ENCODE measurements around the gene BRSK1. TPM values are rescaled to one million over a fixed set of nuclear protein-coding genes. Genes with fewer than 3 reads are reported as not detected.

The BRSK1 gene
- total and polyA plus RNA-seq, 2 experiments from 2014 or later = 0.55 to 1.9 TPM

GRCh38 chr19:55339105-55339888 is 55.5 kb downstream of the BRSK1 start, which contains the start of gene KMT5C:
TSS of gene KMT5C (plus strand) at chr19:55339876. CDS start at chr19:55341937, 2,061 bp downstream.
- Histone ChIP-seq H3K27me3 (replicated peaks; ENCODE audit: insufficient read depth) (no peaks in the 10 kb centered on the region; the same call in 1 of the 2 replicates), H3K9ac (peak within 1 kb of the TSS; percentile 93), H3F3A (ENCODE audit: insufficient read depth) (no peaks in the 10 kb centered on the region), H3K9me3 (ENCODE audit: low read depth) (no peaks in the 10 kb centered on the region), H3K36me3 (ENCODE audit: low read depth) (no peaks in the 10 kb centered on the region), H3K9me2 (ENCODE audit: insufficient read depth) (no peaks in the 10 kb centered on the region), H4K20me1 (ENCODE audit: insufficient read depth) (no peaks in the 10 kb centered on the region), H3K79me2 (ENCODE audit: insufficient read depth) (peaks cover 8% of the 10 kb centered on the region; the same call in 1 of the 2 replicates), H3K4me3 (peak within 1 kb of the TSS; percentile 77), H3K4me1 (ENCODE audit: insufficient read depth) (no peaks in the 10 kb centered on the region), H3K4me2 (ENCODE audit: unreplicated experiment) (peak within 1 kb of the TSS; percentile 97), H2AFZ (peak within 1 kb of the TSS; percentile 88), H3K27ac (peak within 1 kb of the TSS; percentile 95)
- TF ChIP-seq EZH2 (IDR thresholded peaks at IDR 0.05; ENCODE audit: insufficient read depth, poor library complexity, severe bottlenecking) (no peak), EZH2phosphoT487 (IDR thresholded peaks at IDR 0.05; ENCODE audit: insufficient read depth, low read depth) (no peak)
- peak; percentile 100 for DNase-seq
- in situ Hi-C loops (cut with MboI) = no loop called here
- WGBS, 2 experiments (ENCODE audit: low coverage in 1 of 2, low lambda C conversion rate in 2 of 2, missing lambda C conversion rate in 2 of 2) = 1% methylated on average over 56 to 63 of the region's 63 CpGs

GRCh38 chr19:55339889-55340783 is 56.3 kb downstream of the BRSK1 start:
- H2AFZ ChIP-seq = no peak overlapping the region
- H3K9me3 ChIP-seq (ENCODE audit: low read depth) = no peaks in the 10 kb centered on the region
- in situ Hi-C loops (cut with MboI) = no loop called here
- peaks cover 8% of the 10 kb centered on the region; the same call in 1 of the 2 replicates for H3K79me2 ChIP-seq (ENCODE audit: insufficient read depth)
- WGBS, 2 experiments (ENCODE audit: low coverage in 1 of 2, low lambda C conversion rate in 2 of 2, missing lambda C conversion rate in 2 of 2) = 2 to 3% methylated on average over 6 to 36 of the region's 44 CpGs
- H3F3A ChIP-seq (ENCODE audit: insufficient read depth) = no peaks in the 10 kb centered on the region
- no peaks in the 10 kb centered on the region for H3K36me3 ChIP-seq (ENCODE audit: low read depth)
- peak overlapping the region; percentile 97 for H3K4me2 ChIP-seq (ENCODE audit: unreplicated experiment)
- peak overlapping the region; percentile 50 for H3K27ac ChIP-seq
- H3K27me3 ChIP-seq (replicated peaks; ENCODE audit: insufficient read depth) = no peaks in the 10 kb centered on the region; the same call in 1 of the 2 replicates
- no peaks in the 10 kb centered on the region for H4K20me1 ChIP-seq (ENCODE audit: insufficient read depth)
- peak overlapping the region; percentile 86 for H3K9ac ChIP-seq
- no peak for DNase-seq
- TF ChIP-seq EZH2phosphoT487 (IDR thresholded peaks at IDR 0.05; ENCODE audit: insufficient read depth, low read depth) (no peak), EZH2 (IDR thresholded peaks at IDR 0.05; ENCODE audit: insufficient read depth, poor library complexity, severe bottlenecking) (no peak)
- H3K4me3 ChIP-seq = peak overlapping the region; percentile 77
- no peaks in the 10 kb centered on the region for H3K4me1 ChIP-seq (ENCODE audit: insufficient read depth)
- no peaks in the 10 kb centered on the region for H3K9me2 ChIP-seq (ENCODE audit: insufficient read depth)

- H3K4me1 ChIP-seq (ENCODE audit: insufficient read depth) = no peaks in the 10 kb centered on the region
- 1 to 4% methylated on average over 15 to 23 of the region's 24 CpGs for WGBS, 2 experiments (ENCODE audit: low coverage in 1 of 2, low lambda C conversion rate in 2 of 2, missing lambda C conversion rate in 2 of 2)
- no peak overlapping the region for H3K27ac ChIP-seq
- H3K4me3 ChIP-seq = peak overlapping the region; percentile 77
- 0 out of 2 replicates have a peak overlapping the region, but pooled peaks have one; percentile 3 for H2AFZ ChIP-seq
- TF ChIP-seq EZH2phosphoT487 (IDR thresholded peaks at IDR 0.05; ENCODE audit: insufficient read depth, low read depth) (no peak), EZH2 (IDR thresholded peaks at IDR 0.05; ENCODE audit: insufficient read depth, poor library complexity, severe bottlenecking) (no peak)
- H3K79me2 ChIP-seq (ENCODE audit: insufficient read depth) = peaks cover 8% of the 10 kb centered on the region; the same call in 1 of the 2 replicates
- peak overlapping the region; percentile 97 for H3K4me2 ChIP-seq (ENCODE audit: unreplicated experiment)
- H3K27me3 ChIP-seq (replicated peaks; ENCODE audit: insufficient read depth) = no peaks in the 10 kb centered on the region; the same call in 1 of the 2 replicates
- no peaks in the 10 kb centered on the region for H3K9me3 ChIP-seq (ENCODE audit: low read depth)
- in situ Hi-C loops (cut with MboI) = no loop called here
- no peaks in the 10 kb centered on the region for H3K36me3 ChIP-seq (ENCODE audit: low read depth)
- H3F3A ChIP-seq (ENCODE audit: insufficient read depth) = no peaks in the 10 kb centered on the region
- H3K9ac ChIP-seq = peak overlapping the region; percentile 86
- DNase-seq = peak; percentile 53
- no peaks in the 10 kb centered on the region for H4K20me1 ChIP-seq (ENCODE audit: insufficient read depth)
- H3K9me2 ChIP-seq (ENCODE audit: insufficient read depth) = no peaks in the 10 kb centered on the region
These were observed 57.0 kb downstream of the BRSK1 start for GRCh38 chr19:55340784-55341147.

GRCh38 chr19:55341171-55341588 is 57.4 kb downstream of the BRSK1 start:
- Histone ChIP-seq H3K79me2 (ENCODE audit: insufficient read depth) (peaks cover 8% of the 10 kb centered on the region; the same call in 1 of the 2 replicates), H3K9me2 (ENCODE audit: insufficient read depth) (no peaks in the 10 kb centered on the region), H4K20me1 (ENCODE audit: insufficient read depth) (no peaks in the 10 kb centered on the region), H3K27me3 (replicated peaks; ENCODE audit: insufficient read depth) (no peaks in the 10 kb centered on the region; the same call in 1 of the 2 replicates), H3K4me2 (ENCODE audit: unreplicated experiment) (peak overlapping the region; percentile 97), H3K4me3 (peak overlapping the region; percentile 77), H3K36me3 (ENCODE audit: low read depth) (no peaks in the 10 kb centered on the region), H3K9me3 (ENCODE audit: low read depth) (no peaks in the 10 kb centered on the region), H3K4me1 (ENCODE audit: insufficient read depth) (no peaks in the 10 kb centered on the region), H3F3A (ENCODE audit: insufficient read depth) (no peaks in the 10 kb centered on the region), H3K27ac (no peak overlapping the region), H2AFZ (0 out of 2 replicates have a peak overlapping the region, but pooled peaks have one; percentile 3), H3K9ac (peak overlapping the region; percentile 86)
- TF ChIP-seq EZH2 (IDR thresholded peaks at IDR 0.05; ENCODE audit: insufficient read depth, poor library complexity, severe bottlenecking) (no peak), EZH2phosphoT487 (IDR thresholded peaks at IDR 0.05; ENCODE audit: insufficient read depth, low read depth) (no peak)
- in situ Hi-C loops (cut with MboI) = no loop called here
- peak; percentile 84 for DNase-seq
- WGBS, 2 experiments (ENCODE audit: low coverage in 1 of 2, low lambda C conversion rate in 2 of 2, missing lambda C conversion rate in 2 of 2) = 14 to 15% methylated on average over 3 to 15 of the region's 15 CpGs
